Spleen (tissue), 11 donors: Measurements from ENCODE around the gene S1PR3. TPM values are rescaled to one million over a fixed set of nuclear protein-coding genes. Genes with fewer than 3 reads are reported as not detected.

ENCODE experiments used
- DNase-seq: peaks from one replicate; pipeline ENCODE4 v3.0.0-alpha.2; 2020
- H3K27ac ChIP-seq, 8 donors: fragments of 200-600 bp; sonication (generic) in 7 of 8; 1 replicate in 4 of 8; 2 replicates in 4 of 8; pipeline versions ENCODE4 v1.5.0 to v1.8.0; 2016 to 2021; ENCODE audit warnings: inconsistent platforms in 4 of 8, mild to moderate bottlenecking in 4 of 8, moderate library complexity in 1 of 8
- H3K27me3 ChIP-seq, 7 donors: fragments of 200-600 bp; sonication (generic) in 6 of 7; replicated peaks in 1 of 7; 1 replicate in 4 of 7; 2 replicates in 3 of 7; pipeline versions ENCODE4 v1.5.0 to v1.8.0; 2016 to 2021; ENCODE audit warnings: inconsistent platforms in 3 of 7, mild to moderate bottlenecking in 1 of 7
- H3K36me3 ChIP-seq, 6 donors: fragments of 200-600 bp; sonication (generic) in 5 of 6; 1 replicate in 4 of 6; 2 replicates in 2 of 6; pipeline versions ENCODE4 v1.5.0 to v1.8.0; 2016 to 2021; ENCODE audit warnings: inconsistent platforms in 2 of 6
- H3K4me1 ChIP-seq, 6 donors: fragments of 200-600 bp; sonication (generic) in 5 of 6; 1 replicate in 3 of 6; 2 replicates in 3 of 6; pipeline versions ENCODE4 v1.5.0 to v1.8.0; 2016 to 2021; ENCODE audit warnings: inconsistent platforms in 3 of 6
- H3K4me3 ChIP-seq, 8 donors: fragments of 200-600 bp; sonication (generic) in 7 of 8; 1 replicate in 4 of 8; 2 replicates in 4 of 8; pipeline versions ENCODE4 v1.5.0 to v1.8.0; 2016 to 2021; ENCODE audit warnings: inconsistent platforms in 4 of 8, mild to moderate bottlenecking in 4 of 8, moderate library complexity in 2 of 8
- H3K9me3 ChIP-seq, 8 donors: fragments of 200-600 bp; sonication (generic) in 7 of 8; 1 replicate in 4 of 8; 2 replicates in 4 of 8; pipeline versions ENCODE4 v1.5.0 to v1.8.0; 2016 to 2021; ENCODE audit warnings: inconsistent platforms in 4 of 8
- POLR2A ChIP-seq, 3 donors: fragments of 450-650 bp; IDR thresholded peaks; one replicate each; pipeline ENCODE4 v1.5.1; 2017; ENCODE audit warnings: antibody characterized with exemption in 3 of 3, mild to moderate bottlenecking in 1 of 3
- POLR2AphosphoS5 ChIP-seq, 3 donors: sonication (generic); formaldehyde crosslinking; IDR thresholded peaks; one replicate each; pipeline ENCODE4 v1.5.1; 2017; ENCODE audit warnings: antibody characterized with exemption in 3 of 3
- WGBS, 5 donors: extraction: QIAGEN DNeasy Blood & Tissue Kit in 3 of 5; methylation state at CpG; one replicate each; pipeline versions ENCODE4 v1.1.5 to v1.1.7; 2013 to 2018; 5-methylcytosine and 5-hydroxymethylcytosine counted together
- intact Hi-C: fragments of 100-400 bp; cut with DNase I; formaldehyde crosslinking; loops from one replicate; pipeline ENCODE4 v1.15.0; 2023; ENCODE audit warnings: low total_unique reads
- polyA plus RNA-seq, 3 donors: library from polyadenylated mRNA; stranded (reverse); fragments of 200-250 nt; gene quantifications; one replicate each; pipeline ENCODE4 v1.2.1, GENCODE V29; 2013
- total RNA-seq, 7 donors: library from RNA; depleted of rRNA in 3 of 7; stranded (reverse); fragments of >200 nt in 3 of 7; fragmentation: NEBNext Ultra II Directional in 4 of 7; extraction: Animal tissue kit (Norgen Biotek cat#: 25700) in 4 of 7; gene quantifications; one replicate each; pipeline versions ENCODE4 v1.1.0 to v1.2.1, GENCODE V29; 2016 to 2021
- TF ChIP-seq, protein P1 (sequence below), 11 experiments: fragments of 200-600 bp in 7 of 11; fragments of 450-650 bp in 4 of 11; sonication (generic) in 4 of 11; IDR thresholded peaks in 8 of 11; conservative IDR thresholded peaks in 3 of 11; 1 replicate in 7 of 11; 2 replicates in 4 of 11; pipeline versions ENCODE4 v1.4.0 to v1.8.0; 2016 to 2021; ENCODE audit warnings: antibody characterized with exemption in 11 of 11, inconsistent platforms in 4 of 11, mild to moderate bottlenecking in 1 of 11
- donor health status: healthy with polysubstance abuse.
- donor health status: DM: no; HTN: no; CAD: no; lungs with moderate emphysema.
- donor health status: DM: no; HTN: no; CAD: no.
- donor health status: Bipolar disorder and iron deficiency.
- donor health status: healthy.
- donor health status: DM: no; HTN: no; CAD: no.
- donor health status: DM: yes; HTN: yes; CAD: no.

Gene S1PR3
- total and polyA plus RNA-seq, 10 donors, result 6.4 to 50.9 (median 34.3) TPM

- no peak overlapping the region for H3K27ac ChIP-seq
- TF ChIP-seq POLR2AphosphoS5 (IDR thresholded peaks at IDR 0.05) (no peak), POLR2A (IDR thresholded peaks at IDR 0.05) (no peak)
- TF ChIP-seq, protein P1, sequence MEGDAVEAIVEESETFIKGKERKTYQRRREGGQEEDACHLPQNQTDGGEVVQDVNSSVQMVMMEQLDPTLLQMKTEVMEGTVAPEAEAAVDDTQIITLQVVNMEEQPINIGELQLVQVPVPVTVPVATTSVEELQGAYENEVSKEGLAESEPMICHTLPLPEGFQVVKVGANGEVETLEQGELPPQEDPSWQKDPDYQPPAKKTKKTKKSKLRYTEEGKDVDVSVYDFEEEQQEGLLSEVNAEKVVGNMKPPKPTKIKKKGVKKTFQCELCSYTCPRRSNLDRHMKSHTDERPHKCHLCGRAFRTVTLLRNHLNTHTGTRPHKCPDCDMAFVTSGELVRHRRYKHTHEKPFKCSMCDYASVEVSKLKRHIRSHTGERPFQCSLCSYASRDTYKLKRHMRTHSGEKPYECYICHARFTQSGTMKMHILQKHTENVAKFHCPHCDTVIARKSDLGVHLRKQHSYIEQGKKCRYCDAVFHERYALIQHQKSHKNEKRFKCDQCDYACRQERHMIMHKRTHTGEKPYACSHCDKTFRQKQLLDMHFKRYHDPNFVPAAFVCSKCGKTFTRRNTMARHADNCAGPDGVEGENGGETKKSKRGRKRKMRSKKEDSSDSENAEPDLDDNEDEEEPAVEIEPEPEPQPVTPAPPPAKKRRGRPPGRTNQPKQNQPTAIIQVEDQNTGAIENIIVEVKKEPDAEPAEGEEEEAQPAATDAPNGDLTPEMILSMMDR (IDR thresholded peaks at IDR 0.05 in 8 of 11, conservative IDR thresholded peaks at IDR 0.05 in 3 of 11), result no peak
- WGBS, 5 donors, result 83 to 89% (median 85%) methylated on average over 6 of the region's 6 CpGs
- no peak overlapping the region for H3K4me3 ChIP-seq
- no peak for DNase-seq
- peaks cover 5 to 36% (median 29%) of the 10 kb centered on the region in 6 donors for H3K4me1 ChIP-seq
- peaks cover 0 to 47% (median 3%) of the 10 kb centered on the region in 6 donors for H3K36me3 ChIP-seq
- no peaks in the 10 kb centered on the region for H3K9me3 ChIP-seq
- peaks cover 0 to 13% (median 0%) of the 10 kb centered on the region in 7 donors for H3K27me3 ChIP-seq
- intact Hi-C loops, result loop anchor here (5.0 to 10.0 kb wide), 2 partner anchors 278 to 411 kb away; no protein-coding TSS in a partner anchor
These were observed 11.7 kb downstream of the S1PR3 start for GRCh38 chr9:89002987-89003386.

GRCh38 chr9:89005323-89005722 lies 14.1 kb downstream of the S1PR3 start:
- TF ChIP-seq POLR2A (IDR thresholded peaks at IDR 0.05) (no peak), POLR2AphosphoS5 (IDR thresholded peaks at IDR 0.05) (no peak)
- TF ChIP-seq, protein P1 (IDR thresholded peaks at IDR 0.05 in 8 of 11, conservative IDR thresholded peaks at IDR 0.05 in 3 of 11), result no peak
- Histone ChIP-seq H3K4me3 (no peak overlapping the region), H3K9me3 (no peaks in the 10 kb centered on the region), H3K36me3 (peaks cover 0 to 47% (median 3%) of the 10 kb centered on the region in 6 donors), H3K27me3 (peaks cover 0 to 13% (median 0%) of the 10 kb centered on the region in 7 donors), H3K27ac (no peak overlapping the region), H3K4me1 (peaks cover 5 to 13% (median 11%) of the 10 kb centered on the region in 6 donors)
- DNase-seq, result no peak
- WGBS, 5 donors, result 85 to 89% (median 88%) methylated on average over 9 of the region's 9 CpGs
- intact Hi-C loops, result loop anchor here (10.0 kb wide), 1 partner anchor 281 kb away; no protein-coding TSS in a partner anchor

DNA sequence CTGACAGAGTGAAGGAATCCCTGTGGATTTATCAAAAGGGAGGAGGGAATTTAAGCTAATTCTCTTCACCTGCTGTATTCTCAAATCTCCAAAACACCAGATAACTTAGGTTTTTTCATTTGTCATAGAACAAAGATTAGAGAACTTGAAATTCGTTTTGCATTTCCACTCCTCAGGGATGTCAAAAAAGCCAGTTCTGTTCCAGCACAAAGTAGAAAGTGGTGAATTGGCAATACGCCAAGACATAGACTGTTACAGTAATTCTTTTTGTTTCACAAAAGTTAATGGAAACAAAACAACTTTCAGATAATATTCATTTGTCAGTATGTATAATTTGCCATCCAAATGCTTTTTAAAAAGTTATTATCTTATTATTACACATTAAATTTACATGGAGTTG lies 15.0 kb downstream of the S1PR3 start:
- 31 to 53% (median 48%) methylated on average over 2 of the region's 2 CpGs for WGBS, 5 donors
- Histone ChIP-seq H3K9me3 (no peaks in the 10 kb centered on the region), H3K4me3 (no peak overlapping the region), H3K4me1 (peaks cover 0 to 3% (median 2%) of the 10 kb centered on the region in 6 donors), H3K27ac (no peak overlapping the region), H3K27me3 (peaks cover 0 to 10% (median 0%) of the 10 kb centered on the region in 7 donors), H3K36me3 (peaks cover 0 to 45% (median 3%) of the 10 kb centered on the region in 6 donors)
- no peak for DNase-seq
- no peak for TF ChIP-seq POLR2A (IDR thresholded peaks at IDR 0.05)
- intact Hi-C loops, result loop anchor here (10.0 kb wide), 1 partner anchor 281 kb away; no protein-coding TSS in a partner anchor

- DNase-seq, result no peak
- WGBS, 5 donors, result 74 to 89% (median 79%) methylated on average over 9 of the region's 9 CpGs
- H3K4me1 ChIP-seq, result no peaks in the 10 kb centered on the region
- TF ChIP-seq POLR2AphosphoS5 (IDR thresholded peaks at IDR 0.05), result no peak
- TF ChIP-seq, protein P1 (IDR thresholded peaks at IDR 0.05 in 8 of 11, conservative IDR thresholded peaks at IDR 0.05 in 3 of 11), result no peak
- TF ChIP-seq POLR2A (IDR thresholded peaks at IDR 0.05), result no peak
- H3K27ac ChIP-seq, result no peak overlapping the region
- H3K27me3 ChIP-seq, result peaks cover 0 to under 1% (median 0%) of the 10 kb centered on the region in 7 donors
- intact Hi-C loops, result loop anchor here (10.0 kb wide), 1 partner anchor 282 kb away; no protein-coding TSS in a partner anchor
- no peak overlapping the region for H3K4me3 ChIP-seq
- no peaks in the 10 kb centered on the region for H3K9me3 ChIP-seq
- peaks cover 0 to 35% (median 3%) of the 10 kb centered on the region in 6 donors for H3K36me3 ChIP-seq
These were observed 16.0 kb downstream of the S1PR3 start for GRCh38 chr9:89006996-89007967.
